K562 (cell line): ENCODE measurements around the gene CCDC136. TPM values are rescaled to one million over a fixed set of nuclear protein-coding genes. Genes with fewer than 3 reads are reported as not detected.

Source experiments
- ATAC-seq: fragments of 200-7000 bp; cut with Tn5 transposase; 3 replicates; pipeline ENCODE4 v1.9.1; 2020; ENCODE audit warnings: moderate library complexity
- BruUV-seq: library from RNA; stranded (reverse); fragments of 400-500 nt; replicated peaks from 2 replicates; lab custom pipeline; 2021; lab: Mats Ljungman, UMichigan
- CTCF ChIA-PET: fragments of 300-600 bp; formaldehyde crosslinking; extraction: SDS; loops from one replicate; lab custom pipeline; 2021; ENCODE audit warnings: low intra/inter-chr PET ratio; lab: Yijun Ruan, JAX
- POLR2A ChIA-PET: fragments of 300-600, 350-650 bp; sonication (Branson Sonifier 250); formaldehyde crosslinking; extraction: SDS; loops from one replicate; lab custom pipeline; 2021; ENCODE audit warnings: antibody characterized with exemption, inconsistent platforms; lab: Yijun Ruan, JAX
- DNase-seq, 4 experiments: peaks; one replicate each; pipeline versions ENCODE4 v3.0.0 to v3.0.0-alpha.2; 2011 to 2018; ENCODE audit warnings: low spot score in 3 of 4, mixed read lengths in 3 of 4; ENCODE audit errors: extremely low read depth in 1 of 4
- FAIRE-seq: peaks from 2 replicates; lab custom pipeline; 2011; peaks lifted over from hg19 to GRCh38; lab: Jason Lieb, UNC
- H2AFZ ChIP-seq: 2 replicates; pipeline ENCODE4 v1.6.0; 2011; ENCODE audit warnings: low read depth, low read length, control low read depth, inconsistent platforms
- H3K27ac ChIP-seq: fragments of 200-600 bp; 3 replicates; pipeline ENCODE4 v1.8.0; 2011; ENCODE audit warnings: low read depth, mild to moderate bottlenecking, control low read depth, inconsistent platforms, low read length, moderate library complexity, mixed read lengths; ENCODE audit errors: extremely low read depth
- H3K27me3 ChIP-seq, 2 experiments: fragments of 300-600 bp in 1 of 2; 2 replicates in 1 of 2; 3 replicates in 1 of 2; pipeline versions ENCODE4 v1.6.0 to v1.8.0; 2011; ENCODE audit warnings: inconsistent platforms in 2 of 2, low read length in 2 of 2, mild to moderate bottlenecking in 1 of 2, mixed read lengths in 1 of 2, moderate library complexity in 1 of 2; ENCODE audit not compliant: control insufficient read depth in 2 of 2, insufficient read depth in 2 of 2
- H3K36me3 ChIP-seq: fragments of 300-600 bp; 3 replicates; pipeline ENCODE4 v1.8.0; 2011; ENCODE audit warnings: mild to moderate bottlenecking, low read length, inconsistent platforms; ENCODE audit not compliant: control insufficient read depth, insufficient read depth
- H3K4me1 ChIP-seq, 2 experiments: fragments of 200-600 bp in 1 of 2; replicated peaks in 1 of 2; 2 replicates in 1 of 2; 3 replicates in 1 of 2; pipeline versions ENCODE4 v1.5.1 to v1.8.0; 2011; ENCODE audit warnings: inconsistent platforms in 2 of 2, low read length in 2 of 2, mild to moderate bottlenecking in 1 of 2, mixed read lengths in 1 of 2, moderate library complexity in 1 of 2; ENCODE audit not compliant: control insufficient read depth in 2 of 2, insufficient read depth in 2 of 2
- H3K4me2 ChIP-seq: 2 replicates; pipeline ENCODE4 v1.6.1; 2011; ENCODE audit warnings: low read length, control low read depth, inconsistent platforms, mixed read lengths; ENCODE audit not compliant: insufficient read depth
- H3K4me3 ChIP-seq: fragments of 200-600 bp; sonication (generic), shearing (Covaris generic); 2 replicates; pipeline ENCODE4 v1.5.1; 2016; ENCODE audit warnings: control low read depth, inconsistent platforms
- H3K79me2 ChIP-seq: fragments of 200-600 bp; 3 replicates; pipeline ENCODE4 v1.8.0; 2011; ENCODE audit warnings: low read length, inconsistent platforms; ENCODE audit not compliant: control insufficient read depth, insufficient read depth
- H3K9ac ChIP-seq, 2 experiments: 2 replicates each; pipeline versions ENCODE4 v1.6.0 to v1.6.1; 2011; ENCODE audit warnings: low read depth in 2 of 2, low read length in 2 of 2, control low read depth in 1 of 2, inconsistent platforms in 1 of 2, mild to moderate bottlenecking in 1 of 2, mixed read lengths in 1 of 2; ENCODE audit not compliant: insufficient read depth in 1 of 2
- H3K9me1 ChIP-seq: one replicate; pipeline ENCODE4 v1.6.0; 2011; ENCODE audit warnings: inconsistent platforms, mild to moderate bottlenecking, low read length, moderate library complexity; ENCODE audit not compliant: control insufficient read depth, insufficient read depth
- H3K9me3 ChIP-seq: replicated peaks from 2 replicates; pipeline ENCODE4 v1.5.1; 2011; ENCODE audit warnings: low read depth, low read length, inconsistent platforms; ENCODE audit not compliant: control insufficient read depth, insufficient read depth
- H4K20me1 ChIP-seq: replicated peaks from 2 replicates; pipeline ENCODE4 v1.6.1; 2011; ENCODE audit warnings: low read length, inconsistent platforms, mixed read lengths; ENCODE audit not compliant: control insufficient read depth, insufficient read depth
- ARNT ChIP-seq, 2 experiments: fragments of 450-650 bp; IDR thresholded peaks; 2 replicates each; pipeline ENCODE4 v1.6.1; 2016; ENCODE audit warnings: mild to moderate bottlenecking in 1 of 2
- CLOCK ChIP-seq: fragments of 250-450 bp; sonication (Bioruptor Pico); IDR thresholded peaks from 2 replicates; pipeline ENCODE4 v1.4.0; 2020; ENCODE audit warnings: mild to moderate bottlenecking, moderate library complexity, borderline replicate concordance
- FOXA1 ChIP-seq: fragments of 450-650 bp; IDR thresholded peaks from 2 replicates; pipeline ENCODE4 v1.6.1; 2016; ENCODE audit warnings: mild to moderate bottlenecking, borderline replicate concordance
- POLR2AphosphoS5 ChIP-seq: IDR thresholded peaks from 2 replicates; pipeline ENCODE4 v1.6.1; 2011; ENCODE audit warnings: mild to moderate bottlenecking, low read depth, low read length, moderate library complexity; ENCODE audit not compliant: control insufficient read depth, insufficient read depth
- WGBS: fragments of 100-300 bp; shearing (Covaris generic); methylation state at CpG from one replicate; pipeline ENCODE4 v1.1.6; 2016; ENCODE audit warnings: low coverage, mixed read lengths; ENCODE audit not compliant: insufficient coverage; ENCODE audit errors: missing lambda C conversion rate; 5-methylcytosine and 5-hydroxymethylcytosine counted together
- in situ Hi-C: fragments of 300-500 bp; cut with MboI; formaldehyde crosslinking; loops from 4 replicates; pipeline ENCODE4 v1.15.0; 2018; ENCODE audit warnings: inconsistent platforms, mixed read lengths
- intact Hi-C: fragments of 100-400 bp; cut with micrococcal nuclease; formaldehyde crosslinking; loops from 2 replicates; pipeline ENCODE4 v1.14.2; 2022
- polyA plus RNA-seq, 8 experiments: library from polyadenylated mRNA; depleted of rRNA in 4 of 8; stranded (reverse) in 5 of 8; unstranded in 3 of 8; fragments of >200 nt; fragmentation: Nextera tagmentation in 2 of 8; fragmentation: Illumina TruSeq in 1 of 8; extraction: Ambion mirVana in 2 of 8; extraction: Trizol in 1 of 8; gene quantifications; 2 replicates each; pipeline versions ENCODE4 v1.2.1 to v1.2.3, GENCODE V29; 2011 to 2014; ENCODE audit warnings: inconsistent platforms in 1 of 8, missing spikeins in 1 of 8
- total RNA-seq, 7 experiments: library from RNA; depleted of rRNA in 6 of 7; stranded (reverse); fragments of >200 nt in 6 of 7; fragmentation: Illumina TruSeq in 2 of 7; extraction: Trizol in 2 of 7; gene quantifications; 2 replicates each; pipeline versions ENCODE4 v1.2.1 to v1.2.3, GENCODE V29; 2011 to 2021; ENCODE audit warnings: low replicate concordance in 1 of 7
- TF ChIP-seq, protein P1 (sequence below): fragments of 250-450 bp; sonication (Bioruptor Pico); IDR thresholded peaks from 2 replicates; pipeline ENCODE4 v1.8.0; 2021; ENCODE audit warnings: borderline replicate concordance, mild to moderate bottlenecking, moderate library complexity; ENCODE audit not compliant: poor library complexity, severe bottlenecking

CCDC136 gene
- total and polyA plus RNA-seq, 9 of the 15 experiments (the other 6 are each of a cell fraction or from before 2014, with no cell fraction given), result 2.4 to 40.8 (median 26.5) TPM

DNA sequence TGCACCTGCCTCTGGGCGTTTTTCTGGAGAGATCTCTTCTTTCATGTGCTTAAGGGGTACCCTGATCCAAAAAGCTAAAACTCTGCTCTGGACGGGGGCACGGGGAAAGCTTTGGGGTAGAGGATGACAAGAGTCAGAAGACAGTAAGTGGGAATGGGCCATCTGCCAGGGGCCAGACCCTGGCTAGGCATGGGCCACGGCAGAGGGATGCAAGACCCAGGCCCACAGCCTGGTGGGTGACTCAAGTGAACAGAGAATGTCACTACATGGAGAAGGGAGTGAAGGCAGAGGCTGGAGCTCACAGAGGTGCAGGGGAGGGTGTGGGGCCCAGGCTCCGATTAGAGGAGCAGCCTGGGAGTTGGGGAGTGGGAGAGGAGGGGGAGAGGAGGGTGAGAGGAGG lies 53.7 kb downstream of the CCDC136 start:
- H3K9me1 ChIP-seq, result peaks cover 10% of the 10 kb centered on the region
- H2AFZ ChIP-seq, result no peak overlapping the region
- H3K27me3 ChIP-seq, result no peaks in the 10 kb centered on the region
- no peak overlapping the region for H3K27ac ChIP-seq
- ChIA-PET CTCF (no interaction called here), POLR2A (interaction anchor here (0.7 to 1.7 kb wide), 5 partner anchors 9 to 167 kb away, joined by 3 to 6 read pairs (median 4); no protein-coding TSS in a partner anchor)
- no peaks in the 10 kb centered on the region for H3K79me2 ChIP-seq
- H3K4me3 ChIP-seq, result no peak overlapping the region
- no peaks in the 10 kb centered on the region for H3K9me3 ChIP-seq
- peaks cover 0 to 42% of the 10 kb centered on the region in 2 experiments; a peak in 2 of 5 replicates for H3K4me1 ChIP-seq
- H3K4me2 ChIP-seq, result no peak overlapping the region
- H4K20me1 ChIP-seq, result peaks cover 25% of the 10 kb centered on the region
- 88% methylated on average over 5 of the region's 5 CpGs for WGBS
- no TSS peak for BruUV-seq
- FAIRE-seq, result no peak
- no peak for ATAC-seq
- no peak for DNase-seq
- TF ChIP-seq POLR2AphosphoS5 (peak; percentile 14; the same call in 1 of the 2 replicates), CLOCK (CRISPR knock-in tag) (no peak), ARNT (IDR thresholded peaks at IDR 0.05) (no peak), FOXA1 (no peak)
- TF ChIP-seq, protein P1, sequence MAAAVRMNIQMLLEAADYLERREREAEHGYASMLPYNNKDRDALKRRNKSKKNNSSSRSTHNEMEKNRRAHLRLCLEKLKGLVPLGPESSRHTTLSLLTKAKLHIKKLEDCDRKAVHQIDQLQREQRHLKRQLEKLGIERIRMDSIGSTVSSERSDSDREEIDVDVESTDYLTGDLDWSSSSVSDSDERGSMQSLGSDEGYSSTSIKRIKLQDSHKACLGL (CRISPR knock-in tag), result no peak
- H3K36me3 ChIP-seq, result peaks cover 100% of the 10 kb centered on the region; the same call in 2 of the 3 replicates
- H3K9ac ChIP-seq, result peak overlapping the region in 1 of 2 experiments; percentile 54; a peak in 1 of 4 replicates
- intact Hi-C loops (no loop called here), in situ Hi-C loops (no loop called here)
